Measurements from ENCODE around the gene IQCB1.
A peak's percentile ranks its signal among the peaks of the same experiment; 100 is the strongest.
"Not testable (repeated sequence)": the region's sequence is repeated elsewhere in the genome, so short reads cannot be mapped to it uniquely, and the experiment has no call there.

Gene IQCB1

DNA sequence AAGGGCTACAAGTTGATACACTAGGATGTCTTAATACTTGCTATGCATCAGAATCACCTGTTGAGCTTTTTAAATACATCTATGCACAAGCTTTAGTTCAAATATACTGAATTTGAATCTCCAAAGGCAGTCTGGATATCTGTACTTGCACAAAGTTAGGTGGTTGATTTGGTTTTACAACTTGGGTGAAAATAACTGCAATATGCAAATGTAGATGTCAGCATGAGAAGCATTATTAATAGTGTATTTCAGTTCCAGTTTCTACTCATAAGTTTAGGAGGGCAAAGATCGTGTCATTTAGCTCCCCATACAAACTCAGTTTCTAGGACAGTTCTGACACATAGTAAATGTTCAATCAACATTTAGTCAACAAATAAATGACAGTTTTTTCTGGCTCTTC lies 25.6 kb downstream of the IQCB1 start:
- DNase-seq (ENCODE audit: low read depth) = no peak

DNA sequence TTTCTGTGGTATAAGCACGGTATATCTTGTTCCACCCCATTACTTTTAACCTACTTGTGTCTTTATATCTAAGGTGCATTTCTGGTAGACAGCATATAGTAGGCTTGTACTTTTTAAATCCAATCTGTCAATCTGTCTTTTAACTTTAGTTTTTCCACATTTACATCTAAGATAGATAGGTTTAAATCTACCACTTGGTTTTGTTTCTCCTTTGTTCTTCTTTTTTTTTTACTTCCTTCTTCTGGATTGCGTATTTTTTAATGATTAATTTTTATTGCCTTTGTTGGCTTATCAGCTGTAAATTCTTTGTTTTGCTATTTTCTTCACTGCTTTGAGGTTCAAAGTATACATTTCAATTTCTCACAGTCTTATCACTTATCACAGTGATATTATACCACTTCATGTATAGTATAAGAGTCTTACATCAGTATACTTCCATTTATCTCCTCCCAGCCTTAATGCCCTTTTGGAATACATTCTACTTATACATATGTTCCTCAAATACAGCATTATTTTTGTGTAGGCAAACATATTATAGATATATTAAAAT lies 31.0 kb downstream of the IQCB1 start:
- DNase-seq (ENCODE audit: low read depth) = no peak

DNA sequence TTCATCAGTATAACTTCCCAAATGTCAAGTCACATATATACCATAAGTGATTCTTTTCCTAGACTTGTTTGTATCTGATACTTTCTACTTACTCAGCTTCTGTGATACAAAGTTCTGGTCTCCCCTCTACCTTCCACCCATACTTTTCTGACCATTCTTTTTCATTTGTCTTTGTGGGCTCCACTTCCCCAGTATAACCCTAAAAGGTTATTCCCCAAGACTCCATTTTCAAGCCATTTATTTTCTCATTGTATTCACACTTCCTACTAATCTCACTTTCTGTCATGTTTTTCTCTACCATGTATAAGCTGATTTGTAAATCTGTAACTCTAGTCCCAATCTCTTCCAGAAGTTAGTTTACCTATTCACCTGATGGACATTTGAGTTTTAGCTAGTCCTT lies 34.0 kb downstream of the IQCB1 start:
- DNase-seq (ENCODE audit: low read depth) = no peak

DNA sequence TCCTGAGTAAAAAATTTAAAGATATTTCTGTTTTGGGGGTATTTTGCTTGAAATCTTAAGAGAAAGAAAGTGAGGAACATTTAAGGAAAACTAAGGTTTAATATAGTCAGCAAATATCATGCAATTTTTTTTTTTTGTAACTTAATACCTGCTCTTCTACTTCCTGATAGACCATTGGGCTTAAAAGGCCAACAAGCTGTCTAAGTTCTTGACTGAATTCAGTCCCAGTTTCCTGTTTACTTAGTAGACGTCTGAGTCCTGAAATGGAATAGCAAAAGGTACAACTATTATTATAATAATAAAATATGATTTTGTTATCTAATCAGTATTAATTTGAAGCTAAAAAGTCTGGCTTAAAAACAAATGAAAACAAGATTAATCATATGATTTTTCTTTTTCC lies 37.9 kb downstream of the IQCB1 start:
- no peak for DNase-seq (ENCODE audit: low read depth)

- no peak for DNase-seq (ENCODE audit: low read depth)
These were observed 40.4 kb downstream of the IQCB1 start for GRCh38 chr3:121794264-121794983.

- DNase-seq (ENCODE audit: low read depth) = no peak
These were observed 41.8 kb downstream of the IQCB1 start for GRCh38 chr3:121793078-121793477.

GRCh38 chr3:121786485-121786884 lies 48.4 kb downstream of the IQCB1 start:
- no peak for DNase-seq (ENCODE audit: low read depth)

DNA sequence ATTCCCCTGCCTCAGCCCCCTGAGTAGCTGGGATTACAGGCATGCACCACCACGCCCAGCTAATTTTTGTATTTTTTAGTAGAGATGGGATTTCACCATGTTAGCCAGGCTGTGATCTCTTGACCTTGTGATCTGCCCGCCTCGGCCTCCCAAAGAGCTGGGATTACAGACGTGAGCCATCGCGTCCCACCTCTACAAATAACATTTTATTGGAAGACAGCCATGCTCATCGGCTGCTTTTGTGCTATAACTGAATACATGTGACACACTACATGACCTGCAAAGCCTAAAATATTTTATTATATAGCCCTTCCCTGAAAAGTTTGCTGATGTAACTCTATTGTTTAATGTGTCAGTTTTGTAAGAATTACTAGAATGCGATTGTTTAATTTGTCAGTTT lies 52.1 kb downstream of the IQCB1 start:
- not testable (repeated sequence) for DNase-seq (ENCODE audit: low read depth)

DNA sequence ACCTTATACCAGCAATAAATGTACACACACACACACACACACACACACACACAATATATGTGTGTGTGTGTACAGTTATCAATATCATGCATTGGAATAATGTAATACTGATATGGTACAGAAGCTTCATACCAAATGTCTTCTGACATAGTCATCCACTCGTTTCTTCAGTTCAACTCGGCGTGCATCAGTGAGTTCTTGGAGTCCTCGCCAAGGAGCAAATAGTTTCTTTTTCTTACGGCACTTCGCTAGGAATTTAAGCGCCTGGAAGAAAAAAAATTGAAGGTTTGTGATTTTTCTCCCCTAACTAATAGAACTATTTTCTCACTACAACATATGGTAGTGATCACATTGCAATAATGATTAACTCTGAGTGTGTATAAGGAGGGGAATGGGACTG lies 53.2 kb downstream of the IQCB1 start:
- DNase-seq (ENCODE audit: low read depth) = no peak

GRCh38 chr3:121775095-121775494 lies 59.8 kb downstream of the IQCB1 start:
- DNase-seq (ENCODE audit: low read depth) = not testable (repeated sequence)

GRCh38 chr3:121769246-121769645 lies 65.6 kb downstream of the IQCB1 start:
- no peak for DNase-seq (ENCODE audit: low read depth)

DNA sequence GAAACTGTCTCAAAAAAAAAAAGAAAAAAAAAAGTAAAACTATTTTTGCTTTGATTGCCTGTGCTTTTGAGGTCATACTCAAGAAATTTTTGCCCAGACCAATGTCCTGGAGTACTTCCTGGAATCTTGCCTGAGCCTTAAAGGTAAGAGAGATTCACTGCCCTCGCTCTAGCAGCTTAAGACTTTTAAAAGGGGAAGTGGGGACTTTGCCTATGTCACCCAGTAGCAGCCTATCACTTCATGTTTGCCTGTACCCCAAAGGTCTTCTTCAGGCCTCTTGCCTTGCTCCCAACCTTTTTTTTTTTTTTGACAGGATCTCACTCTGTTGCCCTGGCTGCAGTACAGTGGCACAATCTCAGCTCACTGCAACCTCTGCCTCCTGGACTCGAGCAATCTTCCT lies 66.4 kb downstream of the IQCB1 start:
- no peak for DNase-seq (ENCODE audit: low read depth)

DNA sequence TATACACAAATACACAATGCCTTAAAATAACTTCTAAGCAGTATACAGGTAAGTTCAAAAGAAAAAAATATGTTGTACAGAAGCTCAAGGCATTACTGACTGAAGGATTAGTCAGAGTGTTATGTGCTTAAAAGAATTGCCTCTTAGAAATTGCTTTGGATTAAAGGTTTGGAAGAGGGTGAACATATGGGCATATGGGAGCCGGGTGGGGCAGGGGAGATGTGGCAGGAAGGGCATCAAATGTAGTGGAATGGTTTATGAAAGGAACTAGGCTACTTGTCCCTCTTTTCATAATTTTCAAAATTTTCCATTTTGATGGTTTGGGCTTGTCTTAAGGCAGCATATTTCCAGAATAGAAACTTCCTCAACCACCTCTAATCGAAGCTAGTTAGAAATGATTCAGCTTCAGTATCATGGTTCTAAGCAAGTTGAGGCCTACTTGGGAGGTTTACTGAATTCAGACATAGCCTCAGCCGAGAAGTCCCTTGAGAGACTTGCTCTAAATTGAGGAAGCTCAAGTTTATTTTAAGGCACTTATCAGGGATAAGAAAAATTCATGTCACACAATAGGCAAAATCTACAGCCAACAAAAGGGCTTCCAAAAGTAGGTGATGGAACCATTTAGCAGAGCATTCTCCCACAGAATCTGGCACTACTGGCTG lies 75.2 kb downstream of the IQCB1 start:
- DNase-seq (ENCODE audit: low read depth) = no peak

- no peak for DNase-seq (ENCODE audit: low read depth)
These were observed 76.0 kb downstream of the IQCB1 start for GRCh38 chr3:121758727-121759450.

DNA sequence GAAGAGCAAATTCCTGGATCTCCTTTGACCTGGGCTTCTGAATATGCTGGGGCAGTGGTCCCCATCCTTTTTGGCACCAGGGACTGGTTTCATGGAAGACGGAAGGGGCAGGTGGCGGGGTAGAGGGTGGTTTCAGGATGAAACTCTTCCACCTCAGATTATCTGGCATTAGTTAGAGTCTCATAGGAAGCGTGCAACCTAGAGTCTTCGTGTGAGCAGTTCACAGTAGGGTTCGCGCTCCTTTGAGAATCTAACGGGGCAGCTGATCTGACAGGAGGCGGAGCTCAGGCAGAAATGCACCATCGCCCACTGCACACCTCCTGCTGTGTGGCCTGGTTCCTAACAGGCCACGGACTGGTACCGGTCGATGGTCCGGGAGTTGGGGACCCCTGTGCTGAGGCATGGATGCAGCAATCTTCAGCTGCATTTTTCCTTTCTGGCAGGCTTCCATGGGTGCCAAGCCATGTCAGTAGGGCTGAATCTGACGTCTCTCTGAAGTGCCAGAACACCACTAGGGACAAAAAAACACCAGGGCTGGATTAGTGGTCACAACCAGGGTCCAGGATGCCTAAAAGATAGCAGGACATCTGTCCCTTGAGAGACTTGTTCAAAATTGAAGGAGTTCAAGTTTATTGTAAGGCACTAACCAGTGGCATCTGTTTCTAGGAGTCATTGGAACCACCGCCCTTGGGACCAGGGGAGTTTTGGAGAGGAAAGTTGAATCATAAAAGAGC lies 76.9 kb downstream of the IQCB1 start:
- no peak for DNase-seq (ENCODE audit: low read depth)

DNA sequence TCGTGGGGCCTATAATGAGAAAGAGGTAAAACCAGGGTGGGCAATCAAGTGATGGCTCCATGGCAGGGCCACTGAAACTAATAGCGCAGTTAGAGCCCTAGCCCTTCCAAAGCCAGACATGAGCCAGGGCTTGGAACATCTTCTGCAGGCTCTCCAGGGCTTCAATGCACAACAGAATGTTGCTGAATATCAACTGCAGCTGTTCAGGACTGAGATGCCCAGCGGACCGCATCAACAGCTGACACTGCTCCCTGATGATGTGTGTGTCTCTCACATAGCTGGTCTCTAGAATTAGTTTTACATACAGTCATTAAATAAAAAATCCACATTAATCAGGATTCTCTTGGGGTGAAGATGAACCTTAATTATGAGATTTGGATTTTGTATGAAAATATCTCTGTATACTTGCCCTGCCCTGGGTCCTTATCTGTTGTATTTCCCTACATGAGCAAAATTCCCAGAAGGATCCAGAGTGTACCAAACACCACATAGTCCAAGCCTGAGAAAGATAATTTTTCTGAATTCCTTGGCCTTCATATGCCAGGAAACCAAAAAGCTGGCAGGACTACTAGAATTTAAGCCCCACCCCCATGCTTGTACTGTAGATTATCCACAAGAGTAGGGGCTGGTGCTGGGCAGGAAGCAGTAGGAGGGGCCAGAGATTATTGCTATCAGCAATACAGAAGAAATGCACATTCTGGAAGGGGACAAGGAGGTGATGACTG lies 77.6 kb downstream of the IQCB1 start:
- DNase-seq (ENCODE audit: low read depth) = no peak

- no peak for DNase-seq (ENCODE audit: low read depth)
These were observed 82.1 kb downstream of the IQCB1 start for GRCh38 chr3:121752772-121753171.

DNA sequence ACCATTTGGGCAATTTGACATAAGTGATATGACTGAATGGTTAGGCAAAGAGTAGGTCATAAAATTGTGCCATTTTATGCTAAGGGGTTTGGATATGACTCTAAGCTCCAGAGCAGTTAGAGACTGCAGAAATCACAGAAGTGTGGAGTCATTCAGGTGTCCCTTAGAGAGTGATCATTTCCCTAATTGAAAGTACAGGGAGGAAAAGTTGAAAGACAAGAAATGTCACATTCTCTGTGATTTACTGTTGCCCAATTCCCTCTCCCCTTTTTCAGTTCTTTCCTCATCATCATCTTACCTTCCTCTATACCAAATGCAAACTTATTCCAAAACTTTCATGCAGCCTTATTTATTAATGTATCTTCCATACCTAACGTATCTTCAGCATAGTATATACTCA lies 82.6 kb downstream of the IQCB1 start:
- no peak for DNase-seq (ENCODE audit: low read depth)

GRCh38 chr3:121750087-121750415 lies 84.8 kb downstream of the IQCB1 start:
- no peak for DNase-seq (ENCODE audit: low read depth)

DNA sequence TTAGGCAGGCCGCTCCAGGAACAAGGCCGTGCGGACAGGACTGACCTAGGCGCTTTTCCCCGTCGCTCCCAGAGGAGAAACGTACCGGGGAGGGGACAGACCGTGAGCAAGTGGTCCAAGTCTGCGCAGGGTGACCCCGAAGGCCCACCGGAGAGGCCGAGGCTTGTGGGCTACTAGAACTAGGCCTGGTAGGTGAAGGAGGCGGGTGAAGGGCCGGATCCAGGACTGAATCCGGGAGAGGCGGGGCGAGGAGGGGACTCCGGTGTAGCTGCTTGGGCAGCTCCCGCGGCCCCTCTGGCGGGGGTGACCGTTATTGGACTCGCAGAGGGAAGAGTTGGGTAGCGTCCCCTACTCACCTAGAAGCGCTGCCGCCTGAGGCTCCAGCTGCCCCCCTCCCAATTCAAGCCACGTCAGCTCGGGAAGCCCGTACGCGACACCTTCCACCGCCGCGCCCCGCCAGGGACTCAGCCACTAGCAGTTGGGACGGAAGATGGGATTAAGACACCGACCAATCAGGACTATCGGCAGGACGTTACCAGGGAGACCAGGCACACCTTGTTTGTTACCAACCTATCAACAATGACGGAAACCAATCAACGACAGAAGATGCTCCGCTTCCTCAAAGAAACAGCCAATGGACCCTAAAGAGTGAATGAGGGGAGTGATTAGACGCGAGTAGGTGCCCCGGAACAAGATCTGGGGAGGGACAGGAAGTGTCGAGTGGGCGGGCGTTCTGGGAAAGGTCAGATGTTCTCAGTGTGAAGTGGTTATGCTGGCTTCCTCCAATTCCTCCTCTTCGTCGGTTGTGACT lies 85.4 kb downstream of the IQCB1 start, which contains the start of gene GOLGB1:
Gene GOLGB1, minus strand, starts transcription at position 466 of the 811 bp plus-strand sequence. CDS start 18,770 bp downstream, outside the sequence.
- DNase-seq (ENCODE audit: low read depth) = peak; percentile 85
